B cell (primary cell): ENCODE data around the gene TUT1. TPM values are rescaled to one million over a fixed set of nuclear protein-coding genes. Genes with fewer than 3 reads are reported as not detected.

Experiments used
- ATAC-seq: fragments of 200-7000 bp; cut with Tn5 transposase; one replicate; pipeline ENCODE4 v1.10.0; 2021; ENCODE audit warnings: low read depth, mild to moderate bottlenecking, moderate number of reproducible peaks, moderate library complexity
- CTCF ChIA-PET: fragments of 350-600 bp; sonication (Branson Sonifier 250); formaldehyde crosslinking; loops from one replicate; lab custom pipeline; 2021; ENCODE audit warnings: antibody characterized with exemption, inconsistent platforms; lab: Charles Lee
- POLR2A ChIA-PET: fragments of 350-600 bp; sonication (Branson Sonifier 250); formaldehyde crosslinking; loops from one replicate; lab custom pipeline; 2021; ENCODE audit warnings: antibody characterized with exemption; lab: Charles Lee
- DNase-seq: peaks from one replicate; pipeline ENCODE4 v3.0.0; 2013
- H2AFZ ChIP-seq: 2 replicates; pipeline ENCODE4 v1.6.1; 2012; ENCODE audit warnings: mild to moderate bottlenecking, low read depth, low read length; ENCODE audit not compliant: insufficient read depth, poor library complexity, severe bottlenecking
- H3K27ac ChIP-seq, 2 donors: 1 replicate in 1 of 2; 2 replicates in 1 of 2; pipeline ENCODE4 v1.5.1; 2012 to 2013; ENCODE audit warnings: low read length in 2 of 2, mild to moderate bottlenecking in 2 of 2, moderate library complexity in 1 of 2
- H3K27me3 ChIP-seq, 4 experiments: fragments of 200-600 bp in 1 of 4; sonication (generic) in 1 of 4; replicated peaks in 1 of 4; 1 replicate in 2 of 4; 2 replicates in 2 of 4; pipeline versions ENCODE4 v1.6.1 to v1.7.0; 2013 to 2016; ENCODE audit warnings: low read length in 3 of 4, mild to moderate bottlenecking in 2 of 4, mixed read lengths in 1 of 4, moderate library complexity in 1 of 4; ENCODE audit not compliant: insufficient read depth in 4 of 4, control insufficient read depth in 3 of 4; ENCODE audit errors: control extremely low read depth in 1 of 4
- H3K36me3 ChIP-seq, 2 experiments: replicated peaks in 1 of 2; 1 replicate in 1 of 2; 2 replicates in 1 of 2; pipeline versions ENCODE4 v1.6.1 to v1.7.1; 2013; ENCODE audit warnings: low read length in 1 of 2; ENCODE audit not compliant: insufficient read depth in 2 of 2, control insufficient read depth in 1 of 2; ENCODE audit errors: control extremely low read depth in 1 of 2, extremely low read depth in 1 of 2
- H3K4me1 ChIP-seq, 2 donors: fragments of 200-600 bp in 1 of 2; sonication (generic) in 1 of 2; 1 replicate in 1 of 2; 2 replicates in 1 of 2; pipeline versions ENCODE4 v1.5.1 to v1.6.1; 2013 to 2017; ENCODE audit warnings: low read length in 2 of 2; ENCODE audit not compliant: control insufficient read depth in 2 of 2, insufficient read depth in 2 of 2
- H3K4me2 ChIP-seq: replicated peaks from 2 replicates; pipeline ENCODE3; 2012; ENCODE audit warnings: mild to moderate bottlenecking, low read depth, low read length; ENCODE audit not compliant: poor library complexity, severe bottlenecking
- H3K4me3 ChIP-seq, 5 experiments: fragments of 200-600 bp in 1 of 5; sonication (generic) in 1 of 5; 1 replicate in 3 of 5; 2 replicates in 2 of 5; pipeline versions ENCODE4 v1.5.1 to v1.7.0; 2011 to 2016; ENCODE audit warnings: low read length in 4 of 5, mild to moderate bottlenecking in 4 of 5, low read depth in 2 of 5, control low read depth in 1 of 5, moderate library complexity in 1 of 5; ENCODE audit not compliant: insufficient read depth in 1 of 5; ENCODE audit errors: control extremely low read depth in 1 of 5, extremely low read depth in 1 of 5
- H3K79me2 ChIP-seq: fragments of 200-600 bp; sonication (generic); one replicate; pipeline ENCODE4 v1.6.0; 2016; ENCODE audit warnings: low read length; ENCODE audit not compliant: control insufficient read depth, insufficient read depth
- H3K9ac ChIP-seq: fragments of 200-600 bp; sonication (generic); 2 replicates; pipeline ENCODE4 v1.6.1; 2017; ENCODE audit warnings: mild to moderate bottlenecking, low read length, moderate library complexity
- H3K9me3 ChIP-seq, 3 donors: one replicate each; pipeline versions ENCODE4 v1.6.1 to v1.7.1; 2013; ENCODE audit warnings: low read length in 2 of 3; ENCODE audit not compliant: control insufficient read depth in 2 of 3, insufficient read depth in 1 of 3; ENCODE audit errors: control extremely low read depth in 1 of 3
- H4K20me1 ChIP-seq: 2 replicates; pipeline ENCODE4 v1.6.0; 2012; ENCODE audit warnings: mild to moderate bottlenecking, low read length; ENCODE audit not compliant: insufficient read depth, control insufficient read depth, poor library complexity, severe bottlenecking
- H3K27ac Mint-ChIP-seq: one replicate; pipeline ENCODE4 v1.8.0; 2021; ENCODE audit warnings: mixed read lengths
- H3K27me3 Mint-ChIP-seq: one replicate; pipeline ENCODE4 v1.8.0; 2021; ENCODE audit warnings: mixed read lengths
- H3K4me1 Mint-ChIP-seq: one replicate; pipeline ENCODE4 v1.8.0; 2021; ENCODE audit warnings: mixed read lengths
- H3K4me3 Mint-ChIP-seq: one replicate; pipeline ENCODE4 v1.8.0; 2021; ENCODE audit warnings: mixed read lengths
- H3K9me3 Mint-ChIP-seq: one replicate; pipeline ENCODE4 v1.8.0; 2022; ENCODE audit warnings: mixed read lengths; ENCODE audit not compliant: insufficient read depth
- EZH2 ChIP-seq: IDR thresholded peaks from 2 replicates; pipeline ENCODE4 v1.6.1; 2012; ENCODE audit warnings: borderline replicate concordance, low read depth, mild to moderate bottlenecking, moderate library complexity, low read length; ENCODE audit not compliant: insufficient read depth, poor library complexity, severe bottlenecking
- WGBS: methylation state at CpG from one replicate; pipeline ENCODE4 v1.1.5; 2013; ENCODE audit warnings: missing lambda C conversion rate; ENCODE audit not compliant: insufficient coverage; 5-methylcytosine and 5-hydroxymethylcytosine counted together
- intact Hi-C: fragments of 100-400 bp; cut with micrococcal nuclease; formaldehyde crosslinking; loops from one replicate; pipeline ENCODE4 v1.10.0; 2022
- polyA plus RNA-seq: library from polyadenylated mRNA; depleted of rRNA; stranded (reverse); fragments of >200 nt; gene quantifications from 2 replicates; pipeline ENCODE4 v1.2.3, GENCODE V29; 2012
- total RNA-seq, 2 donors: library from RNA; stranded (reverse); fragments of 120-200 nt in 1 of 2; gene quantifications; 1 replicate in 1 of 2; 2 replicates in 1 of 2; pipeline versions ENCODE4 v1.2.3 to v1.2.4, GENCODE V29; 2013 to 2022
- TF ChIP-seq, protein P1 (sequence below): fragments of 200-600 bp; IDR thresholded peaks from one replicate; pipeline ENCODE4 v1.8.0; 2022; ENCODE audit warnings: antibody characterized with exemption, mild to moderate bottlenecking

Gene TUT1
- total and polyA plus RNA-seq, 2 donors (not counting 1 experiment from before 2014, with no cell fraction given) = 31.1 to 47.7 TPM

GRCh38 chr11:62548545-62549335, 42.6 kb downstream of the TUT1 start:
- Histone ChIP-seq H3K9me3 (no peaks in the 10 kb centered on the region), H3K27me3 (no peaks in the 10 kb centered on the region), H3K4me1 (peaks cover 53 to 68% of the 10 kb centered on the region in 2 donors), H3K36me3 (no peaks in the 10 kb centered on the region), H4K20me1 (peaks cover 24% of the 10 kb centered on the region), H3K9ac (no peak overlapping the region), H3K4me2 (no peak overlapping the region), H3K79me2 (peaks cover 49% of the 10 kb centered on the region), H2AFZ (no peak overlapping the region), H3K4me3 (no peak overlapping the region), H3K27ac (no peak overlapping the region)
- H3K27ac Mint-ChIP-seq = peak overlapping the region; percentile 47
- ChIA-PET POLR2A (interaction anchor here (3.4 kb wide), 1 partner anchor 43 kb away, joined by 12 read pairs; the partner anchor contains the start of gene TUT1), CTCF (interaction anchor here (1.0 to 13.2 kb wide), 5 partner anchors 8 to 154 kb away, joined by 3 to 376 read pairs (median 4); partner anchors contain the start of gene TUT1)
- peaks cover 71% of the 10 kb centered on the region for H3K4me1 Mint-ChIP-seq
- H3K27me3 Mint-ChIP-seq = no peaks in the 10 kb centered on the region
- 94% methylated on average over 15 of the region's 17 CpGs for WGBS
- intact Hi-C loops = no loop called here
- no peak for TF ChIP-seq EZH2
- TF ChIP-seq, protein P1, sequence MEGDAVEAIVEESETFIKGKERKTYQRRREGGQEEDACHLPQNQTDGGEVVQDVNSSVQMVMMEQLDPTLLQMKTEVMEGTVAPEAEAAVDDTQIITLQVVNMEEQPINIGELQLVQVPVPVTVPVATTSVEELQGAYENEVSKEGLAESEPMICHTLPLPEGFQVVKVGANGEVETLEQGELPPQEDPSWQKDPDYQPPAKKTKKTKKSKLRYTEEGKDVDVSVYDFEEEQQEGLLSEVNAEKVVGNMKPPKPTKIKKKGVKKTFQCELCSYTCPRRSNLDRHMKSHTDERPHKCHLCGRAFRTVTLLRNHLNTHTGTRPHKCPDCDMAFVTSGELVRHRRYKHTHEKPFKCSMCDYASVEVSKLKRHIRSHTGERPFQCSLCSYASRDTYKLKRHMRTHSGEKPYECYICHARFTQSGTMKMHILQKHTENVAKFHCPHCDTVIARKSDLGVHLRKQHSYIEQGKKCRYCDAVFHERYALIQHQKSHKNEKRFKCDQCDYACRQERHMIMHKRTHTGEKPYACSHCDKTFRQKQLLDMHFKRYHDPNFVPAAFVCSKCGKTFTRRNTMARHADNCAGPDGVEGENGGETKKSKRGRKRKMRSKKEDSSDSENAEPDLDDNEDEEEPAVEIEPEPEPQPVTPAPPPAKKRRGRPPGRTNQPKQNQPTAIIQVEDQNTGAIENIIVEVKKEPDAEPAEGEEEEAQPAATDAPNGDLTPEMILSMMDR = no peak
- peak overlapping the region; percentile 27 for H3K4me3 Mint-ChIP-seq
- no peaks in the 10 kb centered on the region for H3K9me3 Mint-ChIP-seq
- no peak for DNase-seq
- ATAC-seq = no peak
